NT2/D1 (cell line): Measurements from ENCODE around the gene TEX47.

Experiments
- DNase-seq: peaks from one replicate; pipeline ENCODE4 v3.0.0-alpha.2; 2011; ENCODE audit warnings: low read depth, low spot score
- H3K27me3 ChIP-seq: 2 replicates; pipeline ENCODE4 v1.6.0; 2011; ENCODE audit warnings: mild to moderate bottlenecking; ENCODE audit not compliant: insufficient read length, insufficient read depth
- H3K36me3 ChIP-seq: 2 replicates; pipeline ENCODE4 v1.6.1; 2011; ENCODE audit warnings: mild to moderate bottlenecking, low read length, mixed read lengths; ENCODE audit not compliant: insufficient read depth, insufficient read length
- H3K4me1 ChIP-seq: 2 replicates; pipeline ENCODE4 v1.5.1; 2011; ENCODE audit not compliant: insufficient read depth, insufficient read length
- H3K4me3 ChIP-seq: 2 replicates; pipeline ENCODE4 v1.5.1; 2011; ENCODE audit warnings: low read depth; ENCODE audit not compliant: insufficient read length
- H3K9ac ChIP-seq: 2 replicates; pipeline ENCODE4 v1.6.0; 2011; ENCODE audit warnings: low read depth; ENCODE audit not compliant: insufficient read length
- H3K9me3 ChIP-seq: 2 replicates; pipeline ENCODE4 v1.5.1; 2011; ENCODE audit warnings: mild to moderate bottlenecking, low read length; ENCODE audit not compliant: insufficient read depth
- SUZ12 ChIP-seq: IDR thresholded peaks from 2 replicates; pipeline ENCODE4 v1.6.1; 2011; ENCODE audit not compliant: insufficient read length, insufficient read depth; ENCODE audit errors: extremely low read depth
- YY1 ChIP-seq: IDR thresholded peaks from 2 replicates; pipeline ENCODE4 v1.6.1; 2011; ENCODE audit not compliant: insufficient read length, insufficient read depth
- ZNF274 ChIP-seq: IDR thresholded peaks from 2 replicates; pipeline ENCODE4 v1.6.1; 2011; ENCODE audit warnings: mild to moderate bottlenecking, low read depth, low read length

TEX47 gene

DNA sequence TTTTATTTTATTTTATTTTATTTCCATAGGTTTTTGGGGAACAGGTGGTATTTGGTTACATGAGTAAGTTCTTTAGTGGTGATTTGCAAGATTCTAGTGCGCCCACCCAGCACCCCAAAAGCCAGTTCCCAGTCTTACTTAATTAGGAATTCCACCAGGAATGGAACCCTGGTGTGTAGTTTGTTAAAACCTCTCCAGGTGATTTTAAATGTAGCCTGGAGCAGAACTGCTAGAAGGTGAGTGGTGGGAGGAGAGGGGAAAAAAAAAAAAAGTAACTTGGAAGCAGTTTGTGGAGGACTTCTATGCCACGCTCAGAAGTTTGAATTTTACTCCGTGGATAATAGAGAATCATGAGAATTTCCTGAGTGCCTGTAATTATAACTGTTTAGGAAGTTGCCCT is 5.5 kb upstream of the TEX47 start:
- H3K4me3 ChIP-seq: no peak overlapping the region
- H3K36me3 ChIP-seq: no peaks in the 10 kb centered on the region
- no peak for TF ChIP-seq ZNF274
- no peak for TF ChIP-seq SUZ12
- TF ChIP-seq YY1: no peak
- no peaks in the 10 kb centered on the region for H3K9me3 ChIP-seq
- H3K9ac ChIP-seq: no peak overlapping the region
- H3K4me1 ChIP-seq: no peaks in the 10 kb centered on the region
- DNase-seq: no peak
- H3K27me3 ChIP-seq: no peaks in the 10 kb centered on the region

GRCh38 chr7:88792361-88792760 is 3.2 kb downstream of the TEX47 start:
- no peak overlapping the region for H3K4me3 ChIP-seq
- no peak for TF ChIP-seq SUZ12
- no peak for TF ChIP-seq YY1
- TF ChIP-seq ZNF274: no peak
- no peaks in the 10 kb centered on the region for H3K36me3 ChIP-seq
- no peak for DNase-seq
- H3K27me3 ChIP-seq: no peaks in the 10 kb centered on the region
- H3K4me1 ChIP-seq: no peaks in the 10 kb centered on the region
- H3K9me3 ChIP-seq: no peaks in the 10 kb centered on the region
- H3K9ac ChIP-seq: no peak overlapping the region

- Histone ChIP-seq H3K9me3 (no peaks in the 10 kb centered on the region), H3K9ac (no peak overlapping the region), H3K36me3 (no peaks in the 10 kb centered on the region), H3K4me3 (no peak overlapping the region), H3K27me3 (no peaks in the 10 kb centered on the region), H3K4me1 (no peaks in the 10 kb centered on the region)
- TF ChIP-seq ZNF274: no peak
- no peak for TF ChIP-seq SUZ12
- TF ChIP-seq YY1: no peak
- no peak for DNase-seq
These were observed 3.6 kb downstream of the TEX47 start for GRCh38 chr7:88791891-88792290.

GRCh38 chr7:88789480-88790064 is 6.0 kb downstream of the TEX47 start:
- no peaks in the 10 kb centered on the region for H3K9me3 ChIP-seq
- no peak overlapping the region for H3K9ac ChIP-seq
- no peaks in the 10 kb centered on the region for H3K4me1 ChIP-seq
- TF ChIP-seq YY1: no peak
- no peak for TF ChIP-seq SUZ12
- TF ChIP-seq ZNF274: no peak
- DNase-seq: no peak
- no peaks in the 10 kb centered on the region for H3K36me3 ChIP-seq
- no peaks in the 10 kb centered on the region for H3K27me3 ChIP-seq
- no peak overlapping the region for H3K4me3 ChIP-seq

DNA sequence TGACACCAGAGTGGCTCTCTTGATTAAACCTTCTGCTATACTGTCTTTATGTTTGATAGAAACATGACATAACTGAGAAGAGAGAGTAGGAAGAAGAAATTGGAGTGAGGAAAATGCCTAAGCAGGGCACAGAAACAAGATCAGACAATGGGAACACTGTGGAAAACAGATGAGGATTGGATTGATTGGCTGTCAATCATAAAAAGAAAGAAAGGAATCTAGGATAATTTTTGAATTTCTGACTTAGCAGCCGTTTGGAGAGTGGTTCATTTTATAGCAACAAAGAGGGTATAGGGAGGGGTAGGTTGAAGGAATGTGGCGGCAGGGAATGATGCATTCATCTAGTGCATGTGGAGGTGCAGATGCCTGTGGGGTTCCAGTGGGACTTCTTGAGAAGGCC is 7.8 kb downstream of the TEX47 start:
- H3K4me1 ChIP-seq: no peaks in the 10 kb centered on the region
- TF ChIP-seq SUZ12: no peak
- no peak for TF ChIP-seq ZNF274
- TF ChIP-seq YY1: no peak
- no peaks in the 10 kb centered on the region for H3K9me3 ChIP-seq
- H3K27me3 ChIP-seq: no peaks in the 10 kb centered on the region
- H3K9ac ChIP-seq: no peak overlapping the region
- no peak for DNase-seq
- no peak overlapping the region for H3K4me3 ChIP-seq
- no peaks in the 10 kb centered on the region for H3K36me3 ChIP-seq

DNA sequence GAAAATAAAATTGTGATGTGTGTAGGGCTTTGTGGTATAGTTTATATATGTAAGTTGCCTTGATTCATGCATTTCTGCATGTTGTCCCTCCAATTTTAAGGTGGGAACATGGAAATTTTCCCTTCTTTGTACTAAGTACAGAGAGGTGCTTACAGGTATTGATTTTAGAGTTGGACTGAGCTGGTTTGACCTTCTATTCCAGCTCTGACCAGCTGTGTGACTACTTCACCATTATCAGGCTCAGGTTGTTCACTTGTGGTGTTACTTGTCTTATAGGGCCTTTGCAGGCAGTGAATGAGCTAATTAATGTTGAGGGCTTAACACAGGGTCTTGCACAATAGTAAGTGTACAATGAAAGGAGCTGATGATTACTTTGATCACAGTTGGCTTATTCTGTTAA is 19.7 kb downstream of the TEX47 start:
- no peaks in the 10 kb centered on the region for H3K4me1 ChIP-seq
- no peaks in the 10 kb centered on the region for H3K36me3 ChIP-seq
- no peaks in the 10 kb centered on the region for H3K9me3 ChIP-seq
- no peaks in the 10 kb centered on the region for H3K27me3 ChIP-seq
- no peak overlapping the region for H3K4me3 ChIP-seq
- H3K9ac ChIP-seq: no peak overlapping the region
- no peak for DNase-seq
- TF ChIP-seq SUZ12 (no peak), ZNF274 (no peak), YY1 (no peak)

DNA sequence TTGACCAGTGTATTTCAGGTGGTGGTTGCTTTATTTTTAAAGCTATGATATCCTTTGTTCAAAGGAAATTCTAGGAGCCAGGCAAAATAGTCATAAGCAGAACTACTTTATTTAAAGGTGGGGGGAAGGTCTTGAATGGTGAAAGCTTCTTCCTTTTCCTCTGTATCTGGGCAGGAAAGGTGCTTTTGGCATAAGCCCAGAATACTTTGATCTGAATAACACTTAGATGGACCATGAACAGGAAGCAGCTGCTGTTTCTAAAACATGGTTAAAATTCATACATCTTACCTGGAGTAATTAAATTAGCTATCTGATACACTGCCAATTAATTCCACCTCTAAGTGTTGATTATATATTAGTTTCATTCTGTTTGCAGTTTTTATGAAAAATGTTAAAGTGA is 22.8 kb downstream of the TEX47 start:
- no peak overlapping the region for H3K9ac ChIP-seq
- H3K9me3 ChIP-seq: no peaks in the 10 kb centered on the region
- no peak for DNase-seq
- H3K27me3 ChIP-seq: no peaks in the 10 kb centered on the region
- H3K4me3 ChIP-seq: no peak overlapping the region
- no peak for TF ChIP-seq YY1
- no peak for TF ChIP-seq ZNF274
- H3K4me1 ChIP-seq: no peaks in the 10 kb centered on the region
- H3K36me3 ChIP-seq: no peaks in the 10 kb centered on the region

DNA sequence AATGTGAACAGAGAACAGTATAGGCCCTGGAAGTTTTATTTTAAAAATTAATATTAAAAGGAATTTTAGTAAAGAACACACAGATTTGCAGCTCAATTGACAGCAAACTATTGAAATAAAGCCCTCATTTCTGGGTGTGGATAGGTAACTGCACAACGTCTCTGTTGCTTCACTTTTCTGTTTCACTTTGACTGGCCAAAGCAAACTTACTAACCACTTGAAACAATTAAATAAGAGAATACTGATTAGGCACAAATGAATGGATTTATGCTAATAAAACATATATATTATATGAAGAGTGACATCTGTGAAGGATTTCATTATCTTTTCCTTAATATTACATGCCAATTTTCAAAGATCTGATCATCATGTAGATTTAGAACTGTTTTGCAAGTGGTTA is 24.1 kb downstream of the TEX47 start:
- no peaks in the 10 kb centered on the region for H3K27me3 ChIP-seq
- no peaks in the 10 kb centered on the region for H3K9me3 ChIP-seq
- TF ChIP-seq ZNF274: no peak
- DNase-seq: no peak
- no peak overlapping the region for H3K4me3 ChIP-seq
- H3K4me1 ChIP-seq: no peaks in the 10 kb centered on the region
- H3K36me3 ChIP-seq: no peaks in the 10 kb centered on the region
- H3K9ac ChIP-seq: no peak overlapping the region
